ENCODE measurements around the gene IFI30.

The IFI30 gene

GRCh38 chr19:18211683-18212082, 38.1 kb downstream of the IFI30 start:
- Histone ChIP-seq H3K4me2 (no peak overlapping the region), H3K9ac (no peak overlapping the region), H4K20me1 (ENCODE audit: insufficient read depth) (no peaks in the 10 kb centered on the region), H2AFZ (ENCODE audit: low read depth) (no peak overlapping the region), H3K27me3 (ENCODE audit: insufficient read depth, low read depth) (peaks cover 89% of the 10 kb centered on the region), H3K4me3 (IDR thresholded peaks at IDR 0.05; ENCODE audit: insufficient read depth, low read depth, low read length) (no peak overlapping the region), H3K79me2 (ENCODE audit: insufficient read depth, low read depth) (no peaks in the 10 kb centered on the region), H3K27ac (no peak overlapping the region), H3K36me3 (ENCODE audit: insufficient read depth) (no peaks in the 10 kb centered on the region), H3K4me1 (ENCODE audit: low read depth, poor library complexity, severe bottlenecking) (no peaks in the 10 kb centered on the region)
- no peak for TF ChIP-seq CTCF (conservative IDR thresholded peaks at IDR 0.05; ENCODE audit: low read depth, low read length)

- no peak overlapping the region for H3K9ac ChIP-seq
- no peak overlapping the region for H2AFZ ChIP-seq (ENCODE audit: low read depth)
Measured at GRCh38 chr19:18214779-18215433, 41.3 kb downstream of the IFI30 start.

GRCh38 chr19:18216789-18217188, 43.2 kb downstream of the IFI30 start:
- H3K27ac ChIP-seq, result no peak overlapping the region
- H3K79me2 ChIP-seq (ENCODE audit: insufficient read depth, low read depth), result no peaks in the 10 kb centered on the region
- H3K4me3 ChIP-seq (IDR thresholded peaks at IDR 0.05; ENCODE audit: insufficient read depth, low read depth, low read length), result no peak overlapping the region
- no peak overlapping the region for H3K4me2 ChIP-seq
- H4K20me1 ChIP-seq (ENCODE audit: insufficient read depth), result no peaks in the 10 kb centered on the region
- no peaks in the 10 kb centered on the region for H3K36me3 ChIP-seq (ENCODE audit: insufficient read depth)
- H3K9ac ChIP-seq, result no peak overlapping the region
- no peak overlapping the region for H2AFZ ChIP-seq (ENCODE audit: low read depth)
- no peak for TF ChIP-seq CTCF (conservative IDR thresholded peaks at IDR 0.05; ENCODE audit: low read depth, low read length)
- peaks cover 85% of the 10 kb centered on the region for H3K27me3 ChIP-seq (ENCODE audit: insufficient read depth, low read depth)
- no peaks in the 10 kb centered on the region for H3K4me1 ChIP-seq (ENCODE audit: low read depth, poor library complexity, severe bottlenecking)

More at GRCh38 chr19:18214779-18215433, 41.3 kb downstream of the IFI30 start:
- Histone ChIP-seq H3K27ac (no peak overlapping the region), H3K4me1 (ENCODE audit: low read depth, poor library complexity, severe bottlenecking) (no peaks in the 10 kb centered on the region), H3K4me3 (IDR thresholded peaks at IDR 0.05; ENCODE audit: insufficient read depth, low read depth, low read length) (no peak overlapping the region), H3K4me2 (no peak overlapping the region), H3K79me2 (ENCODE audit: insufficient read depth, low read depth) (no peaks in the 10 kb centered on the region), H4K20me1 (ENCODE audit: insufficient read depth) (no peaks in the 10 kb centered on the region), H3K36me3 (ENCODE audit: insufficient read depth) (no peaks in the 10 kb centered on the region), H3K27me3 (ENCODE audit: insufficient read depth, low read depth) (peaks cover 93% of the 10 kb centered on the region)
- no peak for TF ChIP-seq CTCF (conservative IDR thresholded peaks at IDR 0.05; ENCODE audit: low read depth, low read length)

GRCh38 chr19:18218159-18218558, 44.5 kb downstream of the IFI30 start:
- TF ChIP-seq CTCF (conservative IDR thresholded peaks at IDR 0.05; ENCODE audit: low read depth, low read length), result no peak
- no peaks in the 10 kb centered on the region for H3K79me2 ChIP-seq (ENCODE audit: insufficient read depth, low read depth)

More at GRCh38 chr19:18218159-18218558, 44.5 kb downstream of the IFI30 start:
- Histone ChIP-seq H3K9ac (no peak overlapping the region), H3K27me3 (ENCODE audit: insufficient read depth, low read depth) (peaks cover 82% of the 10 kb centered on the region), H3K4me2 (no peak overlapping the region), H4K20me1 (ENCODE audit: insufficient read depth) (no peaks in the 10 kb centered on the region), H2AFZ (ENCODE audit: low read depth) (no peak overlapping the region), H3K36me3 (ENCODE audit: insufficient read depth) (no peaks in the 10 kb centered on the region), H3K4me1 (ENCODE audit: low read depth, poor library complexity, severe bottlenecking) (no peaks in the 10 kb centered on the region), H3K27ac (no peak overlapping the region), H3K4me3 (IDR thresholded peaks at IDR 0.05; ENCODE audit: insufficient read depth, low read depth, low read length) (no peak overlapping the region)
